Stromal cell of bone marrow (primary cell): ENCODE measurements around the gene NINJ2.
"Not testable (repeated sequence)": the region's sequence is repeated elsewhere in the genome, so short reads cannot be mapped to it uniquely, and the experiment has no call there.

Experiments used
- DNase-seq: peaks from one replicate; pipeline ENCODE4 v3.0.0-alpha.2; 2012; ENCODE audit warnings: low read depth

The NINJ2 gene

GRCh38 chr12:663293-663871 is at the start of gene NINJ2:
TSS of gene NINJ2 (minus strand) at chr12:663445. CDS start at chr12:663360, 85 bp downstream.
- no peak for DNase-seq

- no peak for DNase-seq
Measured at GRCh38 chr12:712172-712863, 49.1 kb upstream of the NINJ2 start.

GRCh38 chr12:709455-710020 is 46.3 kb upstream of the NINJ2 start:
- no peak for DNase-seq

- DNase-seq = not testable (repeated sequence)
Measured at GRCh38 chr12:708084-708483, 44.8 kb upstream of the NINJ2 start.

- DNase-seq = no peak
Measured at GRCh38 chr12:704516-705242, 41.4 kb upstream of the NINJ2 start.

GRCh38 chr12:701896-702539 is 38.8 kb upstream of the NINJ2 start:
- no peak for DNase-seq

- DNase-seq = no peak
Measured at GRCh38 chr12:700016-700415, 36.8 kb upstream of the NINJ2 start.

GRCh38 chr12:698222-698621 is 35.0 kb upstream of the NINJ2 start:
- DNase-seq = not testable (repeated sequence)

GRCh38 chr12:697481-697880 is 34.2 kb upstream of the NINJ2 start:
- no peak for DNase-seq

GRCh38 chr12:694734-695503 is 31.7 kb upstream of the NINJ2 start:
- no peak for DNase-seq

- DNase-seq = no peak
Measured at GRCh38 chr12:693934-694533, 30.8 kb upstream of the NINJ2 start.

GRCh38 chr12:692274-692673 is 29.0 kb upstream of the NINJ2 start:
- DNase-seq = no peak

- no peak for DNase-seq
Measured at GRCh38 chr12:690466-690865, 27.2 kb upstream of the NINJ2 start.

- no peak for DNase-seq
Measured at GRCh38 chr12:685388-685787, 22.1 kb upstream of the NINJ2 start.

- no peak for DNase-seq
Measured at GRCh38 chr12:684416-684815, 21.2 kb upstream of the NINJ2 start.

GRCh38 chr12:681568-682256 is 18.5 kb upstream of the NINJ2 start:
- no peak for DNase-seq

GRCh38 chr12:678747-679712 is 15.8 kb upstream of the NINJ2 start:
- DNase-seq = no peak

GRCh38 chr12:675562-675961 is 12.3 kb upstream of the NINJ2 start:
- no peak for DNase-seq

- DNase-seq = no peak
Measured at GRCh38 chr12:674272-674781, 11.1 kb upstream of the NINJ2 start.
